GM12891 (cell line): Measurements from ENCODE around the gene FBXO24.

Experiments used
- PAX5 ChIP-seq: IDR thresholded peaks from 2 replicates; pipeline ENCODE4 v1.6.1; 2011; ENCODE audit warnings: low read length, moderate library complexity, mild to moderate bottlenecking; ENCODE audit not compliant: insufficient read depth, severe bottlenecking
- POLR2A ChIP-seq: IDR thresholded peaks from 2 replicates; pipeline ENCODE4 v1.6.1; 2011; ENCODE audit warnings: low read depth, low read length, control low read depth
- POLR2AphosphoS5 ChIP-seq: IDR thresholded peaks from 2 replicates; pipeline ENCODE4 v1.6.1; 2011; ENCODE audit warnings: low read depth, low read length, control low read depth
- SPI1 ChIP-seq: IDR thresholded peaks from 2 replicates; pipeline ENCODE4 v1.6.1; 2011; ENCODE audit warnings: low read depth, low read length, control low read depth
- TAF1 ChIP-seq: IDR thresholded peaks from 2 replicates; pipeline ENCODE4 v1.6.1; 2011; ENCODE audit warnings: low read depth, low read length, control low read depth

DNA sequence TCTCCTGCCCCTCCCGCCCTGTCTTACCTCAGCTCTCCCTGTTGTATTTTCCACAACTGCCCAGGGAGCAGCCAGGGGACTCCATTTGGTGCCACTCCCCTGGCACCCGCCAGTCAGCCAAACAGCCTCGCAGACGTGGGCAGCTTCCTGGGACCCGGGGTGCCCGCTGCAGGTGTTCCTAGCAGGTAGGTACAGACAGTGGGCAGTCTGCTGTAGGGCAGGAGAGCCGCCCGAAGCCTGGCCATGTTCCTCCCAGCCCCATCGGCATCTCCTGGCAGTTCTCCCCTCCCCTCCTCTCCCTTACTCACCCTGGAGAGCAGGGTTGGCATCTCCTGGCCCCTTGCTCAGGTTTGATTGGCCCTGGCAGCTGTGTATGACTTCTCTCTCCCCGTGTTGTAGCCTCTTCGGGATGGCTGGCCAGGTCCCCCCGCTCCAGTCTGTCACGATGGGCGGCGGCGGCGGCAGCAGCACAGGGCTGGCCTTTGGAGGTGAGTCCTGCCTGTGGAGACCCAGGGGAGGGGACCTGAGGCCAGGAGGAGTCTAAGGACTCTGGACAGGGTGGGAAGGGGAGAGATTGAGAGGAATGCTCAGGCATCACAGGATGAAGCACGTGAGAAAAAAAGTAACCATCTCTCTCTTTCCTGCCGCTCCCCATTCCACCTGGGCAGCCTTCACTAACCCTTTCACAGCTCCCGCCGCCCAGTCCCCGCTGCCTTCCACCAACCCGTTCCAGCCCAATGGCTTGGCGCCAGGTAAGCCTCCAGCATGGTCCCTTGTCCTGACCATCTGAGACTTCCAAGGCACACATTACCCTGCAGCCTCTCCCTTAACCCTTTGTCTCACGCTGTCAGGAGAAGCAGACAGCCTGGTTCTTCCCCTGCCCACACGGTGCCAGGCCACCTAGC is 23.7 kb upstream of the FBXO24 start:
- TF ChIP-seq POLR2A (no peak), POLR2AphosphoS5 (no peak), TAF1 (no peak), SPI1 (no peak), PAX5 (no peak)
